Smooth muscle cell (in vitro differentiated cells): Measurements from ENCODE around the gene SEMA3A. TPM values are rescaled to one million over a fixed set of nuclear protein-coding genes. Genes with fewer than 3 reads are reported as not detected.

Source experiments
- DNase-seq: peaks from one replicate; lab custom pipeline; 2025; ENCODE audit not compliant: unreplicated experiment; lab: John Stamatoyannopoulos, UW
- H2AFZ ChIP-seq: fragments of 200-600 bp; sonication (generic); 2 replicates; pipeline ENCODE4 v1.6.0; 2016; ENCODE audit warnings: antibody characterized with exemption, low read depth, mild to moderate bottlenecking
- H3F3A ChIP-seq: fragments of 200-600 bp; sonication (generic); 2 replicates; pipeline ENCODE4 v1.6.0; 2017; ENCODE audit warnings: antibody characterized with exemption, low read depth
- H3K27ac ChIP-seq: fragments of 200-600 bp; sonication (generic); 2 replicates; pipeline ENCODE4 v1.5.1; 2016; ENCODE audit warnings: low read depth, mild to moderate bottlenecking
- H3K27me3 ChIP-seq: fragments of 200-600 bp; sonication (generic); 2 replicates; pipeline ENCODE4 v1.6.1; 2016; ENCODE audit warnings: low read depth, mild to moderate bottlenecking
- H3K36me3 ChIP-seq: fragments of 200-600 bp; sonication (generic); 2 replicates; pipeline ENCODE4 v1.5.1; 2016; ENCODE audit warnings: low read depth
- H3K4me1 ChIP-seq: fragments of 200-600 bp; sonication (generic); 2 replicates; pipeline ENCODE4 v1.5.1; 2016; ENCODE audit warnings: low read depth
- H3K4me2 ChIP-seq: fragments of 200-600 bp; sonication (generic); 2 replicates; pipeline ENCODE4 v1.6.0; 2016; ENCODE audit warnings: mild to moderate bottlenecking
- H3K4me3 ChIP-seq: fragments of 200-600 bp; sonication (generic); 2 replicates; pipeline ENCODE4 v1.5.1; 2016; ENCODE audit warnings: mild to moderate bottlenecking
- H3K79me2 ChIP-seq: fragments of 200-600 bp; sonication (generic); 2 replicates; pipeline ENCODE4 v1.6.0; 2016; ENCODE audit warnings: low read depth, mild to moderate bottlenecking
- H3K9ac ChIP-seq: fragments of 200-600 bp; sonication (generic); 2 replicates; pipeline ENCODE4 v1.6.0; 2016; ENCODE audit warnings: low read depth
- H3K9me3 ChIP-seq: fragments of 200-600 bp; sonication (generic); replicated peaks from 2 replicates; pipeline ENCODE4 v1.5.1; 2016; ENCODE audit warnings: low read depth
- H4K20me1 ChIP-seq: fragments of 200-600 bp; sonication (generic); 2 replicates; pipeline ENCODE4 v1.6.0; 2016; ENCODE audit warnings: low read depth
- CTCF ChIP-seq: fragments of 200-600 bp; sonication (generic); IDR thresholded peaks from 2 replicates; pipeline ENCODE4 v1.5.1; 2017; ENCODE audit warnings: borderline replicate concordance, mild to moderate bottlenecking, antibody characterized with exemption; ENCODE audit not compliant: insufficient read depth, poor library complexity, severe bottlenecking
- WGBS: methylation state at CpG from one replicate; pipeline ENCODE4 v1.1.7; 2016; ENCODE audit warnings: low lambda C conversion rate; 5-methylcytosine and 5-hydroxymethylcytosine counted together
- polyA plus RNA-seq: library from polyadenylated mRNA; unstranded; fragments of >200 nt; fragmentation: Nextera tagmentation; extraction: Ambion mirVana; gene quantifications from 2 replicates; pipeline ENCODE4 v1.2.1, GENCODE V29; 2016
- total RNA-seq: library from RNA; depleted of rRNA; stranded (reverse); fragments of >200 nt; gene quantifications from 2 replicates; pipeline ENCODE4 v1.2.3, GENCODE V29; 2014

Gene SEMA3A
- total and polyA plus RNA-seq, 2 experiments from 2014 or later: 8.3 to 34.6 TPM

- peaks cover 9% of the 10 kb centered on the region for H3F3A ChIP-seq
- no peak for DNase-seq
- no peaks in the 10 kb centered on the region for H3K36me3 ChIP-seq
- H3K27me3 ChIP-seq: no peaks in the 10 kb centered on the region
- peak overlapping the region; percentile 39 for H3K9ac ChIP-seq
- WGBS: 31% methylated on average over 5 of the region's 5 CpGs
- H3K4me3 ChIP-seq: peak overlapping the region; percentile 16
- H3K9me3 ChIP-seq: no peaks in the 10 kb centered on the region
- TF ChIP-seq CTCF: no peak
- H2AFZ ChIP-seq: peak overlapping the region; percentile 76
- H3K4me2 ChIP-seq: peak overlapping the region; percentile 76
- no peaks in the 10 kb centered on the region for H4K20me1 ChIP-seq
- no peaks in the 10 kb centered on the region for H3K79me2 ChIP-seq
- H3K27ac ChIP-seq: peak overlapping the region; percentile 87
- peaks cover 21% of the 10 kb centered on the region for H3K4me1 ChIP-seq
Observed at GRCh38 chr7:84123965-84124547, 70.5 kb downstream of the SEMA3A start.

- no peaks in the 10 kb centered on the region for H3K27me3 ChIP-seq
- no peak overlapping the region for H3K9ac ChIP-seq
- H3K79me2 ChIP-seq: no peaks in the 10 kb centered on the region
- no peak for TF ChIP-seq CTCF
- peak overlapping the region; percentile 24 for H3K27ac ChIP-seq
- H3K4me1 ChIP-seq: peaks cover 21% of the 10 kb centered on the region
- no peaks in the 10 kb centered on the region for H3K36me3 ChIP-seq
- no peak for DNase-seq
- no peaks in the 10 kb centered on the region for H4K20me1 ChIP-seq
- H3K4me2 ChIP-seq: no peak overlapping the region
- no peak overlapping the region for H2AFZ ChIP-seq
- no peaks in the 10 kb centered on the region for H3K9me3 ChIP-seq
- peaks cover 9% of the 10 kb centered on the region for H3F3A ChIP-seq
- H3K4me3 ChIP-seq: no peak overlapping the region
- WGBS: 97% methylated on average over 4 of the region's 4 CpGs
Observed at GRCh38 chr7:84122582-84123360, 71.8 kb downstream of the SEMA3A start.

- Histone ChIP-seq H3K4me2 (no peak overlapping the region), H3K9me3 (no peaks in the 10 kb centered on the region), H3K36me3 (no peaks in the 10 kb centered on the region), H2AFZ (no peak overlapping the region), H3K4me3 (no peak overlapping the region), H3K79me2 (no peaks in the 10 kb centered on the region), H3K27me3 (no peaks in the 10 kb centered on the region), H3F3A (no peaks in the 10 kb centered on the region), H3K9ac (no peak overlapping the region), H3K27ac (no peak overlapping the region), H4K20me1 (no peaks in the 10 kb centered on the region), H3K4me1 (peaks cover 8% of the 10 kb centered on the region)
- no peak for DNase-seq
- no peak for TF ChIP-seq CTCF
- 94% methylated on average over 6 of the region's 6 CpGs for WGBS
Observed at GRCh38 chr7:84117304-84117703, 77.3 kb downstream of the SEMA3A start.
